ENCODE measurements around the gene STK39. TPM values are rescaled to one million over a fixed set of nuclear protein-coding genes. Genes with fewer than 3 reads are reported as not detected.
A peak's percentile ranks its signal among the peaks of the same experiment; 100 is the strongest.

STK39 gene
- total and polyA plus RNA-seq, 2 of the 4 experiments (the other 2 are of a cell fraction), result 11.8 to 16.4 TPM

DNA sequence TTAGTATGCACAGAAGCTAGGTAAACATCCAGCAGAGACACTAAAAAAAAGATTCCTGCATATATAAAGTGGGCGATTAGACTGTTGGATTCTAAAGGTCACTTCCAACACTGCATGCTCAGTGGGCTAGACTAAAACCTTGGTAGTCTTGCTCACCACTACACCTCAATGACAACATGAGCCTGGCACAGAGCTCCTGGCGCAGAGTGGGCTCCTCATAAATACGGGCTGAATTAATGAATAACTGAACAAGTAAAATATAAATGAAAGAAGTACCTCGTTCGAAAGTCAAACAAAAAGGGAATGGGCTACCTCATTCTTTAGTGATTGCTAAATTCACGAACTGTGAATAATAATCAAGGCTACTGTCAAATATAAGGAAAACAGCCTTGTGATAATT is 185.3 kb downstream of the STK39 start:
- no peak for TF ChIP-seq NFE2L2 (IDR thresholded peaks at IDR 0.05; ENCODE audit: low read depth, low read length)
- TF ChIP-seq RAD21 (IDR thresholded peaks at IDR 0.05; ENCODE audit: low read length), result no peak
- TF ChIP-seq, protein P1, sequence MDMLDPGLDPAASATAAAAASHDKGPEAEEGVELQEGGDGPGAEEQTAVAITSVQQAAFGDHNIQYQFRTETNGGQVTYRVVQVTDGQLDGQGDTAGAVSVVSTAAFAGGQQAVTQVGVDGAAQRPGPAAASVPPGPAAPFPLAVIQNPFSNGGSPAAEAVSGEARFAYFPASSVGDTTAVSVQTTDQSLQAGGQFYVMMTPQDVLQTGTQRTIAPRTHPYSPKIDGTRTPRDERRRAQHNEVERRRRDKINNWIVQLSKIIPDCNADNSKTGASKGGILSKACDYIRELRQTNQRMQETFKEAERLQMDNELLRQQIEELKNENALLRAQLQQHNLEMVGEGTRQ (IDR thresholded peaks at IDR 0.05; ENCODE audit: low read depth, low read length), result no peak
- no peak for TF ChIP-seq CEBPB (IDR thresholded peaks at IDR 0.05; ENCODE audit: low read depth, low read length)
- no peak for TF ChIP-seq MAFK (IDR thresholded peaks at IDR 0.05; ENCODE audit: low read depth, low read length)
- TF ChIP-seq POLR2A (IDR thresholded peaks at IDR 0.05; ENCODE audit: low read depth, low read length), result no peak
- TF ChIP-seq RFX5 (IDR thresholded peaks at IDR 0.05; ENCODE audit: low read depth, low read length), result no peak
- no peak for TF ChIP-seq MAZ (IDR thresholded peaks at IDR 0.05; ENCODE audit: borderline replicate concordance, low read depth, low read length)
- TF ChIP-seq RCOR1 (IDR thresholded peaks at IDR 0.05; ENCODE audit: insufficient replicate concordance, low read length), result no peak
- TF ChIP-seq MXI1 (IDR thresholded peaks at IDR 0.05; ENCODE audit: borderline replicate concordance, low read depth, low read length), result no peak
- no peak for TF ChIP-seq ELK1 (IDR thresholded peaks at IDR 0.05; ENCODE audit: borderline replicate concordance, low read depth, low read length)
- TF ChIP-seq CTCF (conservative IDR thresholded peaks at IDR 0.05; ENCODE audit: low read depth, low read length), result no peak
- TF ChIP-seq SMC3 (IDR thresholded peaks at IDR 0.05; ENCODE audit: low read depth, low read length), result no peak
- no peaks in the 10 kb centered on the region for H3K27me3 ChIP-seq (ENCODE audit: control insufficient read depth, insufficient read depth, low read length)
- no peak overlapping the region for H3K4ac ChIP-seq (ENCODE audit: low read depth, low read length)
- peaks cover 14 to 22% of the 10 kb centered on the region in 2 experiments; a peak in 3 of 4 replicates for H3K79me1 ChIP-seq (ENCODE audit: low read depth in 1 of 2, low read length in 2 of 2)
- DNase-seq, result no peak
- no peaks in the 10 kb centered on the region for H3K9me3 ChIP-seq (ENCODE audit: control insufficient read depth, insufficient read depth, low read length)
- H4K8ac ChIP-seq (ENCODE audit: low read depth in 2 of 2, low read length in 2 of 2), result no peak overlapping the region
- no peak overlapping the region for H2BK120ac ChIP-seq (ENCODE audit: low read depth, low read length)
- H2AK5ac ChIP-seq (ENCODE audit: low read depth, low read length), result no peak overlapping the region
- WGBS, 2 experiments (ENCODE audit: extremely low coverage in 2 of 2, insufficient read length in 1 of 2), result no CpG with 5 or more reads among the region's 6 CpGs
- H3K9ac ChIP-seq (ENCODE audit: low read depth, low read length), result no peak overlapping the region
- no peak overlapping the region for H2BK20ac ChIP-seq (ENCODE audit: low read depth, low read length)
- dilution Hi-C loops (cut with HindIII; ENCODE audit: low sequenced_read_pairs, unreplicated experiment), result no loop called here
- H3K23ac ChIP-seq (ENCODE audit: low read depth, low read length), result no peak overlapping the region
- 0 out of 2 replicates have a peak overlapping the region, but pooled peaks have one; percentile 66 for H4K5ac ChIP-seq (ENCODE audit: low read depth, low read length)
- H2BK15ac ChIP-seq (ENCODE audit: low read depth, low read length), result no peak overlapping the region
- peaks cover 11% of the 10 kb centered on the region for H3K36me3 ChIP-seq (ENCODE audit: control insufficient read depth, insufficient read depth, low read length)
- no peak for ATAC-seq (ENCODE audit: low read depth)
- no peak overlapping the region; the same call in 1 of the 2 replicates for H3K27ac ChIP-seq (ENCODE audit: insufficient read depth, low read length)
- H2AFZ ChIP-seq (replicated peaks; ENCODE audit: low read length, poor library complexity), result no peak overlapping the region
- POLR2A ChIA-PET (ENCODE audit: unreplicated experiment), result no interaction called here
- intact Hi-C loops (cut with micrococcal nuclease), result loop anchor here (5.0 kb wide), 1 partner anchor 990 kb away; no protein-coding TSS in a partner anchor
- no peaks in the 10 kb centered on the region for H3K9me1 ChIP-seq (ENCODE audit: insufficient read depth, low read length)
- no peak overlapping the region for H3K14ac ChIP-seq (replicated peaks; ENCODE audit: low read depth, low read length)
- H3K4me2 ChIP-seq (ENCODE audit: low read depth, low read length), result no peak overlapping the region
- CTCF ChIA-PET, result no interaction called here
- in situ Hi-C loops (cut with MboI; ENCODE audit: low sequenced_read_pairs), result no loop called here
- no TSS peak for BruUV-seq (replicated peaks)
- no peaks in the 10 kb centered on the region for H4K20me1 ChIP-seq (ENCODE audit: insufficient read depth, low read length)
- no peak overlapping the region for H3K4me3 ChIP-seq (ENCODE audit: insufficient read depth, low read depth, low read length)
- no peak overlapping the region for H2AK9ac ChIP-seq (replicated peaks; ENCODE audit: low read depth, low read length, poor library complexity)
- H3K4me1 ChIP-seq (ENCODE audit: control insufficient read depth, insufficient read depth, low read length), result peaks cover 2% of the 10 kb centered on the region; the same call in 1 of the 2 replicates
- peak overlapping the region; percentile 57; the same call in 1 of the 2 replicates for H3K18ac ChIP-seq (ENCODE audit: low read depth, low read length)
- H4K91ac ChIP-seq (ENCODE audit: insufficient read depth, low read depth, low read length), result no peak overlapping the region; the same call in 1 of the 2 replicates
- no peak overlapping the region for H3K56ac ChIP-seq (ENCODE audit: extremely low read depth, insufficient read depth, low read length)
- peak overlapping the region; percentile 89 for H2BK5ac ChIP-seq (ENCODE audit: low read depth, low read length, poor library complexity, severe bottlenecking)
